ENCODE measurements around the gene ANTXRL.

GRCh38 chr10:46325021-46325420 is 38.2 kb downstream of the ANTXRL start:
- TF ChIP-seq CTCF (IDR thresholded peaks at IDR 0.05), result peak; percentile 29; the same call in 2 of the 3 replicates
- TF ChIP-seq ELK1 (IDR thresholded peaks at IDR 0.05; ENCODE audit: low read depth, low read length), result no peak
- TF ChIP-seq POLR2A (IDR thresholded peaks at IDR 0.05; ENCODE audit: low read length), result no peak
